ENCODE results near the gene LYPD8. TPM values are rescaled to one million over a fixed set of nuclear protein-coding genes. Genes with fewer than 3 reads are reported as not detected.

LYPD8 gene
- total RNA-seq, 1 experiment from 2014 or later: not detected

DNA sequence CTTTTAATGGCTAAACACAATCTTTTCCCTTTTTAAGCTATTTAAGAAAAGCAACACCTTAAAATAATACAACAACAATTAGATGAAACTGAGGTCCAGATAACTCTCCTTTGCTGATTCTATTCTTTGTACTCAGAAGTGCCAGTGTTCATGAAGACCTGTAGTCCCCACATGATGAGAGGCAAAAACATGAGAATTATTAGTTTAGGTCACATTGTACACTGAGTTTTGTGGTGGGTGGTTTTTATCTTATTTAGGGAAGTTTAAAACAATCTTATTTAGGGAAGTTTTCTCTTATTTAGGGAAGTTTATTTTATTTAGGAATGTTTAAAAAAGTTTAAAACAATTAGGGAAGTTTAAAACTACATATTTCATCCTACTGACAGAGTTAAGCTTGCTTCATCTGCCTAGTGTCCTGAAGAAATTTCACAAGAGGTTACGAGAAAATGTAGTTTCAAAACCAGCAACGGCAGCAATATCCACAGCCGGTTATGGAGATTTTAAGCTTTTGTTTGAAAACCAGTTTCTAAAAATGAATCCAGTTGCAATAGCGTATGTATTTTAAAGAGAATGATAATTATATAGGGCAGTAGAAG lies 45.2 kb downstream of the LYPD8 start:
- ChIA-PET POLR2A (ENCODE audit: unreplicated experiment) (no interaction called here), CTCF (no interaction called here)
- ATAC-seq (no peak), DNase-seq (no peak)
- H3K9me2 ChIP-seq (replicated peaks; ENCODE audit: low read length): no peaks in the 10 kb centered on the region
- no peaks in the 10 kb centered on the region for H3F3A ChIP-seq (ENCODE audit: low read length, unreplicated experiment)
- H4K20me1 ChIP-seq (ENCODE audit: low read length): no peaks in the 10 kb centered on the region
- peaks cover 7% of the 10 kb centered on the region; the same call in 1 of the 2 replicates for H3K36me3 ChIP-seq (ENCODE audit: low read depth, low read length)
- H3K27me3 ChIP-seq (ENCODE audit: low read length): 0 out of 2 replicates have a peak, but pooled peaks cover 4% of the 10 kb centered on the region
- no peak overlapping the region for H2AFZ ChIP-seq (ENCODE audit: low read length)
- intact Hi-C loops (cut with micrococcal nuclease): no loop called here
- no peak overlapping the region for H3K4me3 ChIP-seq (ENCODE audit: low read length)
- no peak overlapping the region for H3K4me2 ChIP-seq (ENCODE audit: low read length)
- no peak overlapping the region for H3K27ac ChIP-seq (ENCODE audit: low read length)
- no TSS peak for BruUV-seq (replicated peaks)
- no peaks in the 10 kb centered on the region for H3K79me2 ChIP-seq (ENCODE audit: low read length)
- H3K9me3 ChIP-seq (ENCODE audit: low read length): peaks cover 43% of the 10 kb centered on the region
- H3K9ac ChIP-seq (ENCODE audit: low read length): no peak overlapping the region
- no peak for TF ChIP-seq EZH2 (IDR thresholded peaks at IDR 0.05; ENCODE audit: low read length, unreplicated experiment)
- TF ChIP-seq EZH2phosphoT487 (IDR thresholded peaks at IDR 0.05; ENCODE audit: borderline replicate concordance, low read length): no peak
- TF ChIP-seq, protein P1, sequence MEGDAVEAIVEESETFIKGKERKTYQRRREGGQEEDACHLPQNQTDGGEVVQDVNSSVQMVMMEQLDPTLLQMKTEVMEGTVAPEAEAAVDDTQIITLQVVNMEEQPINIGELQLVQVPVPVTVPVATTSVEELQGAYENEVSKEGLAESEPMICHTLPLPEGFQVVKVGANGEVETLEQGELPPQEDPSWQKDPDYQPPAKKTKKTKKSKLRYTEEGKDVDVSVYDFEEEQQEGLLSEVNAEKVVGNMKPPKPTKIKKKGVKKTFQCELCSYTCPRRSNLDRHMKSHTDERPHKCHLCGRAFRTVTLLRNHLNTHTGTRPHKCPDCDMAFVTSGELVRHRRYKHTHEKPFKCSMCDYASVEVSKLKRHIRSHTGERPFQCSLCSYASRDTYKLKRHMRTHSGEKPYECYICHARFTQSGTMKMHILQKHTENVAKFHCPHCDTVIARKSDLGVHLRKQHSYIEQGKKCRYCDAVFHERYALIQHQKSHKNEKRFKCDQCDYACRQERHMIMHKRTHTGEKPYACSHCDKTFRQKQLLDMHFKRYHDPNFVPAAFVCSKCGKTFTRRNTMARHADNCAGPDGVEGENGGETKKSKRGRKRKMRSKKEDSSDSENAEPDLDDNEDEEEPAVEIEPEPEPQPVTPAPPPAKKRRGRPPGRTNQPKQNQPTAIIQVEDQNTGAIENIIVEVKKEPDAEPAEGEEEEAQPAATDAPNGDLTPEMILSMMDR (conservative IDR thresholded peaks at IDR 0.05; ENCODE audit: low read depth, low read length): no peak
- no peaks in the 10 kb centered on the region for H3K4me1 ChIP-seq (ENCODE audit: insufficient read depth, low read length)

DNA sequence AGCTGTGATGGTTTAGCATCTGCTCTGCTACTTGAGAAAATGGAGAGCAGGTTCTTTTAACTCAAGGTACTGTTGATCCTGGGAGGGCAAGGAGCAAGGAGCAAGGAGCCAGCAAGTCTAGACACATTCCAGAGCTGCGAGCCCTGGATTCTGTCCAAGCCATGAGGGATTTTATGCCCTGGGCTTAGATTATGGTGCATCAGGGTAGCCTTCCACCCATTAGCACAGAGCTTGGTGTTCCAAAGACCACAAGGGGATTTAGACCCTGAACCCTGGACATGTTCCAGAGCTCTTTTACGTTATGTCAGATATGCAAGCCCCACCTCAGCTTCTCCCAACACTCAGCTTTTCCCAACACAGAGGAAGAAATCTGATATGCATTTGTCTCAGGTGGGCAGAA lies 51.0 kb downstream of the LYPD8 start:
- H3K9ac ChIP-seq (ENCODE audit: low read length): no peak overlapping the region
- H2AFZ ChIP-seq (ENCODE audit: low read length): no peak overlapping the region
- no peaks in the 10 kb centered on the region for H3K79me2 ChIP-seq (ENCODE audit: low read length)
- no peaks in the 10 kb centered on the region for H3K36me3 ChIP-seq (ENCODE audit: low read depth, low read length)
- BruUV-seq (replicated peaks): no TSS peak
- CTCF ChIA-PET: no interaction called here
- ATAC-seq (no peak), DNase-seq (no peak)
- H3K27ac ChIP-seq (ENCODE audit: low read length): no peak overlapping the region
- no peak for TF ChIP-seq EZH2phosphoT487 (IDR thresholded peaks at IDR 0.05; ENCODE audit: borderline replicate concordance, low read length)
- no peak for TF ChIP-seq EZH2 (IDR thresholded peaks at IDR 0.05; ENCODE audit: low read length, unreplicated experiment)
- TF ChIP-seq, protein P1 (conservative IDR thresholded peaks at IDR 0.05; ENCODE audit: low read depth, low read length): no peak
- H3K27me3 ChIP-seq (ENCODE audit: low read length): 0 out of 2 replicates have a peak, but pooled peaks cover 4% of the 10 kb centered on the region
- POLR2A ChIA-PET (ENCODE audit: unreplicated experiment): no interaction called here
- H3K4me1 ChIP-seq (ENCODE audit: insufficient read depth, low read length): no peaks in the 10 kb centered on the region
- no peaks in the 10 kb centered on the region for H3K9me2 ChIP-seq (replicated peaks; ENCODE audit: low read length)
- intact Hi-C loops (cut with micrococcal nuclease): loop anchor here (5.0 kb wide), 1 partner anchor 118 kb away; no protein-coding TSS in a partner anchor
- H4K20me1 ChIP-seq (ENCODE audit: low read length): no peaks in the 10 kb centered on the region
- no peaks in the 10 kb centered on the region for H3F3A ChIP-seq (ENCODE audit: low read length, unreplicated experiment)
- H3K4me2 ChIP-seq (ENCODE audit: low read length): no peak overlapping the region
- 0 out of 2 replicates have a peak, but pooled peaks cover 10% of the 10 kb centered on the region for H3K9me3 ChIP-seq (ENCODE audit: low read length)
- H3K4me3 ChIP-seq (ENCODE audit: low read length): no peak overlapping the region

DNA sequence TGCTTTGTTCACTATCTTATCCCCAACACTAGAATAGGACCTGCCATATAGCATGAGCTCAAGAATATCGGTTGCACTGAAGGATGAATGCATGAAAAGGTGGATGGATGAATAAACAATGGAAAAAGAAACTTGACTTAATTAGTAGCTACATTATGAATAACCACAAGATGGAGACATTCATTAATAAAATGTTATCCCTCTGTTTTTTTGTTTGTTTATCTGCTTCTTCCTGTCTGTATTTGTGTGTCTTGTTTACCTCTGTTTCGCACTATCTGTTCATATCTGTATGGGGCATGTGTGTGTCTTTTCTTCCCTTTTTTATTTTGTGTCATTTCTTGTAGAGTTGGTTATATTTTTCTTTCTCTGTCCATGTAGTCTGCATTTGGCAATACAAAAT lies 51.9 kb downstream of the LYPD8 start:
- Histone ChIP-seq H3K27me3 (ENCODE audit: low read length) (0 out of 2 replicates have a peak, but pooled peaks cover 3% of the 10 kb centered on the region), H3K79me2 (ENCODE audit: low read length) (no peaks in the 10 kb centered on the region), H3K27ac (ENCODE audit: low read length) (no peak overlapping the region), H3K4me3 (ENCODE audit: low read length) (no peak overlapping the region), H3K4me2 (ENCODE audit: low read length) (no peak overlapping the region), H3K9ac (ENCODE audit: low read length) (no peak overlapping the region), H3K36me3 (ENCODE audit: low read depth, low read length) (no peaks in the 10 kb centered on the region), H3K9me2 (replicated peaks; ENCODE audit: low read length) (no peaks in the 10 kb centered on the region), H2AFZ (ENCODE audit: low read length) (no peak overlapping the region), H3F3A (ENCODE audit: low read length, unreplicated experiment) (no peaks in the 10 kb centered on the region), H3K4me1 (ENCODE audit: insufficient read depth, low read length) (no peaks in the 10 kb centered on the region), H4K20me1 (ENCODE audit: low read length) (no peaks in the 10 kb centered on the region), H3K9me3 (ENCODE audit: low read length) (0 out of 2 replicates have a peak, but pooled peaks cover 6% of the 10 kb centered on the region)
- DNase-seq (no peak), ATAC-seq (no peak; the same call in none of the 2 replicates)
- TF ChIP-seq, protein P1 (conservative IDR thresholded peaks at IDR 0.05; ENCODE audit: low read depth, low read length): peak; percentile 73
- TF ChIP-seq EZH2 (IDR thresholded peaks at IDR 0.05; ENCODE audit: low read length, unreplicated experiment) (no peak), EZH2phosphoT487 (IDR thresholded peaks at IDR 0.05; ENCODE audit: borderline replicate concordance, low read length) (no peak)
- ChIA-PET CTCF (interaction anchor here (0.6 to 1.0 kb wide), 5 partner anchors 79 to 220 kb away, joined by 3 to 4 read pairs (median 3); no protein-coding TSS in a partner anchor), POLR2A (ENCODE audit: unreplicated experiment) (no interaction called here)
- no TSS peak for BruUV-seq (replicated peaks)
- intact Hi-C loops (cut with micrococcal nuclease): loop anchor here (1.0 to 5.0 kb wide), 2 partner anchors 104 to 119 kb away; no protein-coding TSS in a partner anchor

Data from PC-3 (cell line).